Mesenchymal stem cell (in vitro differentiated cells and primary cell): ENCODE data around the gene SULT1C2.
"Not testable (repeated sequence)": the region's sequence is repeated elsewhere in the genome, so short reads cannot be mapped to it uniquely, and the experiment has no call there.

Experiments
- DNase-seq: peaks from one replicate; pipeline ENCODE4 v3.0.0-alpha.2; 2013
- H2AFZ ChIP-seq: one replicate; pipeline ENCODE4 v1.6.1; 2013; ENCODE audit warnings: low read depth, mild to moderate bottlenecking, control low read depth, inconsistent platforms, low read length, moderate library complexity
- H2AK5ac ChIP-seq: 2 replicates; pipeline ENCODE4 v1.6.1; 2013; ENCODE audit warnings: low read length, moderate library complexity, mild to moderate bottlenecking, inconsistent platforms; ENCODE audit not compliant: severe bottlenecking
- H2BK120ac ChIP-seq: one replicate; pipeline ENCODE4 v1.6.1; 2013; ENCODE audit warnings: low read depth, mild to moderate bottlenecking, inconsistent platforms, low read length, moderate library complexity
- H2BK12ac ChIP-seq, 2 experiments: one replicate each; pipeline ENCODE4 v1.6.1; 2013; ENCODE audit warnings: inconsistent platforms in 2 of 2, low read length in 2 of 2, mild to moderate bottlenecking in 2 of 2, moderate library complexity in 2 of 2, control low read depth in 1 of 2
- H2BK15ac ChIP-seq: one replicate; pipeline ENCODE4 v1.6.1; 2013; ENCODE audit warnings: mild to moderate bottlenecking, low read depth, inconsistent platforms; ENCODE audit not compliant: poor library complexity, severe bottlenecking
- H2BK5ac ChIP-seq: 2 replicates; pipeline ENCODE4 v1.6.1; 2013; ENCODE audit warnings: low read depth, mild to moderate bottlenecking, low read length, control low read depth, inconsistent platforms; ENCODE audit not compliant: poor library complexity, severe bottlenecking
- H3K14ac ChIP-seq, 2 experiments: one replicate each; pipeline ENCODE4 v1.6.1; 2013; ENCODE audit warnings: inconsistent platforms in 2 of 2, low read length in 2 of 2, control low read depth in 1 of 2, mild to moderate bottlenecking in 1 of 2, moderate library complexity in 1 of 2
- H3K18ac ChIP-seq, 2 experiments: one replicate each; pipeline ENCODE4 v1.6.1; 2013; ENCODE audit warnings: inconsistent platforms in 2 of 2, low read length in 2 of 2, control low read depth in 1 of 2, low read depth in 1 of 2, mild to moderate bottlenecking in 1 of 2
- H3K23ac ChIP-seq, 2 experiments: one replicate each; pipeline ENCODE4 v1.6.1; 2013; ENCODE audit warnings: inconsistent platforms in 2 of 2, low read length in 2 of 2, mild to moderate bottlenecking in 2 of 2, moderate library complexity in 2 of 2, control low read depth in 1 of 2
- H3K27ac ChIP-seq: 2 replicates; pipeline ENCODE4 v1.5.1; 2013; ENCODE audit warnings: mild to moderate bottlenecking, moderate library complexity, low read length, control low read depth, inconsistent platforms; ENCODE audit not compliant: poor library complexity, severe bottlenecking
- H3K27me3 ChIP-seq, 2 experiments: 2 replicates each; pipeline versions ENCODE4 v1.6.1 to v1.7.0; 2013; ENCODE audit warnings: low read length in 2 of 2, mild to moderate bottlenecking in 2 of 2, moderate library complexity in 2 of 2, control low read depth in 1 of 2, inconsistent platforms in 1 of 2; ENCODE audit not compliant: control insufficient read depth in 1 of 2, insufficient read depth in 1 of 2
- H3K36me3 ChIP-seq, 2 experiments: 2 replicates each; pipeline versions ENCODE4 v1.6.1 to v1.7.0; 2013; ENCODE audit warnings: low read length in 2 of 2, control low read depth in 1 of 2, inconsistent platforms in 1 of 2, low read depth in 1 of 2, mild to moderate bottlenecking in 1 of 2; ENCODE audit not compliant: insufficient read depth in 2 of 2, control insufficient read depth in 1 of 2
- H3K4ac ChIP-seq, 2 experiments: one replicate each; pipeline ENCODE4 v1.6.1; 2013; ENCODE audit warnings: inconsistent platforms in 2 of 2, low read length in 2 of 2, mild to moderate bottlenecking in 2 of 2, moderate library complexity in 2 of 2, control low read depth in 1 of 2, low read depth in 1 of 2
- H3K4me1 ChIP-seq: 2 replicates; pipeline ENCODE4 v1.6.1; 2013; ENCODE audit warnings: low read depth, low read length, control low read depth; ENCODE audit not compliant: control insufficient read depth, insufficient read depth
- H3K4me2 ChIP-seq: 2 replicates; pipeline ENCODE4 v1.6.1; 2013; ENCODE audit warnings: low read length, mild to moderate bottlenecking, inconsistent platforms; ENCODE audit not compliant: poor library complexity, severe bottlenecking
- H3K4me3 ChIP-seq, 2 experiments: 2 replicates each; pipeline versions ENCODE4 v1.5.1 to v1.7.0; 2013; ENCODE audit warnings: low read length in 2 of 2, mild to moderate bottlenecking in 2 of 2, control low read depth in 1 of 2, low read depth in 1 of 2; ENCODE audit not compliant: insufficient read depth in 1 of 2
- H3K79me1 ChIP-seq: replicated peaks from 2 replicates; pipeline ENCODE4 v1.6.1; 2013; ENCODE audit warnings: mild to moderate bottlenecking, control low read depth, low read length, inconsistent platforms; ENCODE audit not compliant: poor library complexity, severe bottlenecking
- H3K9ac ChIP-seq: 2 replicates; pipeline ENCODE4 v1.7.0; 2013; ENCODE audit warnings: mild to moderate bottlenecking, low read length, moderate library complexity
- H3K9me3 ChIP-seq: 2 replicates; pipeline ENCODE4 v1.7.0; 2013; ENCODE audit warnings: mild to moderate bottlenecking, low read length; ENCODE audit not compliant: control insufficient read depth
- H4K8ac ChIP-seq: one replicate; pipeline ENCODE4 v1.6.1; 2013; ENCODE audit warnings: inconsistent platforms, mild to moderate bottlenecking, low read length, moderate library complexity
- H4K91ac ChIP-seq: one replicate; pipeline ENCODE4 v1.6.1; 2013; ENCODE audit warnings: mild to moderate bottlenecking, low read length, inconsistent platforms
- WGBS: methylation state at CpG from one replicate; pipeline ENCODE4 v1.1.7; 2013; ENCODE audit warnings: mixed read lengths; 5-methylcytosine and 5-hydroxymethylcytosine counted together

The SULT1C2 gene

GRCh38 chr2:108354136-108354535, 65.4 kb downstream of the SULT1C2 start:
- Histone ChIP-seq H3K79me1 (peaks cover 3% of the 10 kb centered on the region), H3K4ac (no peak overlapping the region), H3K27ac (no peak overlapping the region), H3K14ac (no peak overlapping the region), H3K36me3 (no peaks in the 10 kb centered on the region), H3K18ac (no peak overlapping the region), H4K91ac (no peak overlapping the region), H2BK15ac (no peak overlapping the region), H3K27me3 (no peaks in the 10 kb centered on the region), H3K9ac (no peak overlapping the region), H3K4me2 (no peak overlapping the region), H4K8ac (no peak overlapping the region), H3K4me1 (peaks cover 1% of the 10 kb centered on the region), H3K9me3 (no peaks in the 10 kb centered on the region), H2BK12ac (no peak overlapping the region), H3K4me3 (no peak overlapping the region), H2AFZ (no peak overlapping the region), H2BK5ac (no peak overlapping the region), H2BK120ac (no peak overlapping the region), H3K23ac (no peak overlapping the region), H2AK5ac (no peak overlapping the region)
- peak; percentile 33 for DNase-seq
- WGBS, result 74% methylated on average over 4 of the region's 5 CpGs

GRCh38 chr2:108355906-108356734, 67.4 kb downstream of the SULT1C2 start:
- Histone ChIP-seq H2AK5ac (no peak overlapping the region), H3K36me3 (no peaks in the 10 kb centered on the region), H3K4me1 (no peaks in the 10 kb centered on the region), H4K8ac (no peak overlapping the region), H2BK12ac (no peak overlapping the region), H3K27me3 (no peaks in the 10 kb centered on the region), H3K27ac (no peak overlapping the region), H4K91ac (no peak overlapping the region), H3K9ac (no peak overlapping the region), H2AFZ (no peak overlapping the region), H3K4me3 (no peak overlapping the region), H3K14ac (no peak overlapping the region), H3K9me3 (no peaks in the 10 kb centered on the region), H2BK15ac (no peak overlapping the region), H3K23ac (no peak overlapping the region), H3K4me2 (no peak overlapping the region), H3K79me1 (peaks cover 3% of the 10 kb centered on the region), H2BK5ac (no peak overlapping the region), H2BK120ac (no peak overlapping the region), H3K18ac (no peak overlapping the region), H3K4ac (no peak overlapping the region)
- 54% methylated on average over 1 of the region's 2 CpGs for WGBS
- no peak for DNase-seq

- H3K27ac ChIP-seq, H3K18ac ChIP-seq, H2AK5ac ChIP-seq, H3K79me1 ChIP-seq, H3K23ac ChIP-seq, H3K27me3 ChIP-seq, H4K91ac ChIP-seq, H3K4me1 ChIP-seq, H3K4me2 ChIP-seq, H3K36me3 ChIP-seq, H2BK12ac ChIP-seq, H3K9me3 ChIP-seq, H3K9ac ChIP-seq, DNase-seq, H2AFZ ChIP-seq, H4K8ac ChIP-seq, H2BK15ac ChIP-seq, H3K4me3 ChIP-seq, H3K14ac ChIP-seq, H2BK120ac ChIP-seq, H3K4ac ChIP-seq, H2BK5ac ChIP-seq: not testable (repeated sequence)
- WGBS, result no CpG with 5 or more reads among the region's 1 CpG
These were observed 70.6 kb downstream of the SULT1C2 start for GRCh38 chr2:108359336-108359735.
